Gastroesophageal sphincter (tissue), 4 donors: ENCODE results near the gene RNF111. TPM values are rescaled to one million over a fixed set of nuclear protein-coding genes. Genes with fewer than 3 reads are reported as not detected.
A peak's percentile ranks its signal among the peaks of the same experiment; 100 is the strongest.

Experiments
- ATAC-seq: fragments of 150-250 bp; one replicate; pipeline ENCODE4 v1.9.1; 2016; ENCODE audit warnings: mild to moderate bottlenecking, moderate library complexity
- H3K27ac ChIP-seq, 4 donors: fragments of 200-600 bp; sonication (generic) in 3 of 4; 1 replicate in 3 of 4; 2 replicates in 1 of 4; pipeline ENCODE4 v1.5.1; 2016 to 2019
- H3K27me3 ChIP-seq: fragments of 200-600 bp; sonication (generic); one replicate; pipeline ENCODE4 v1.5.1; 2019
- H3K36me3 ChIP-seq, 2 donors: fragments of 200-600 bp; sonication (generic); one replicate each; pipeline ENCODE4 v1.5.1; 2019; ENCODE audit warnings: control low read depth in 1 of 2
- H3K4me1 ChIP-seq, 3 donors: fragments of 200-600 bp; sonication (generic); 1 replicate in 2 of 3; 2 replicates in 1 of 3; pipeline ENCODE4 v1.5.1; 2016 to 2019; ENCODE audit warnings: control low read depth in 2 of 3
- H3K4me3 ChIP-seq, 2 donors: fragments of 200-600 bp; sonication (generic); one replicate each; pipeline ENCODE4 v1.5.1; 2019; ENCODE audit warnings: mild to moderate bottlenecking in 1 of 2, moderate library complexity in 1 of 2
- H3K9me3 ChIP-seq, 3 donors: fragments of 200-600 bp; sonication (generic); one replicate each; pipeline ENCODE4 v1.5.1; 2017 to 2019; ENCODE audit warnings: control low read depth in 2 of 3
- EP300 ChIP-seq: sonication (generic); formaldehyde crosslinking; IDR thresholded peaks from one replicate; pipeline ENCODE4 v1.6.1; 2017; ENCODE audit warnings: antibody characterized with exemption, mild to moderate bottlenecking
- POLR2A ChIP-seq, 2 donors: fragments of 450-650 bp; IDR thresholded peaks; one replicate each; pipeline ENCODE4 v1.6.1; 2017; ENCODE audit warnings: antibody characterized with exemption in 2 of 2, mild to moderate bottlenecking in 2 of 2, moderate library complexity in 1 of 2
- POLR2AphosphoS5 ChIP-seq: sonication (generic); formaldehyde crosslinking; IDR thresholded peaks from one replicate; pipeline ENCODE4 v1.6.1; 2017; ENCODE audit warnings: antibody characterized with exemption
- WGBS, 2 donors: methylation state at CpG; one replicate each; pipeline ENCODE4 v1.1.5; 2018; ENCODE audit warnings: low coverage in 1 of 2; 5-methylcytosine and 5-hydroxymethylcytosine counted together
- total RNA-seq, 4 donors: library from RNA; depleted of rRNA; stranded (reverse); fragments of >200 nt; gene quantifications; one replicate each; pipeline ENCODE4 v1.1.0, GENCODE V29; 2016
- TF ChIP-seq, protein P1 (sequence below), 4 experiments: fragments of 200-600 bp in 2 of 4; fragments of 450-650 bp in 2 of 4; sonication (generic) in 1 of 4; IDR thresholded peaks; one replicate each; pipeline ENCODE4 v1.5.1; 2017 to 2019; ENCODE audit warnings: antibody characterized with exemption in 4 of 4, mild to moderate bottlenecking in 2 of 4, moderate library complexity in 2 of 4

The RNF111 gene
- total RNA-seq, 4 donors from 2014 or later: 17.5 to 20.4 (median 18.5) TPM

GRCh38 chr15:58983261-58983660 lies 4.2 kb upstream of the RNF111 start:
- Histone ChIP-seq H3K4me1 (peaks cover 0 to 15% (median 0%) of the 10 kb centered on the region in 3 donors), H3K27ac (no peak overlapping the region), H3K4me3 (no peak overlapping the region), H3K9me3 (no peaks in the 10 kb centered on the region), H3K27me3 (no peaks in the 10 kb centered on the region), H3K36me3 (no peaks in the 10 kb centered on the region)
- WGBS, 2 donors: 71 to 82% methylated on average over 2 of the region's 2 CpGs
- TF ChIP-seq, protein P1, sequence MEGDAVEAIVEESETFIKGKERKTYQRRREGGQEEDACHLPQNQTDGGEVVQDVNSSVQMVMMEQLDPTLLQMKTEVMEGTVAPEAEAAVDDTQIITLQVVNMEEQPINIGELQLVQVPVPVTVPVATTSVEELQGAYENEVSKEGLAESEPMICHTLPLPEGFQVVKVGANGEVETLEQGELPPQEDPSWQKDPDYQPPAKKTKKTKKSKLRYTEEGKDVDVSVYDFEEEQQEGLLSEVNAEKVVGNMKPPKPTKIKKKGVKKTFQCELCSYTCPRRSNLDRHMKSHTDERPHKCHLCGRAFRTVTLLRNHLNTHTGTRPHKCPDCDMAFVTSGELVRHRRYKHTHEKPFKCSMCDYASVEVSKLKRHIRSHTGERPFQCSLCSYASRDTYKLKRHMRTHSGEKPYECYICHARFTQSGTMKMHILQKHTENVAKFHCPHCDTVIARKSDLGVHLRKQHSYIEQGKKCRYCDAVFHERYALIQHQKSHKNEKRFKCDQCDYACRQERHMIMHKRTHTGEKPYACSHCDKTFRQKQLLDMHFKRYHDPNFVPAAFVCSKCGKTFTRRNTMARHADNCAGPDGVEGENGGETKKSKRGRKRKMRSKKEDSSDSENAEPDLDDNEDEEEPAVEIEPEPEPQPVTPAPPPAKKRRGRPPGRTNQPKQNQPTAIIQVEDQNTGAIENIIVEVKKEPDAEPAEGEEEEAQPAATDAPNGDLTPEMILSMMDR (IDR thresholded peaks at IDR 0.05): no peak
- TF ChIP-seq EP300: no peak
- TF ChIP-seq POLR2A (IDR thresholded peaks at IDR 0.05): no peak
- no peak for ATAC-seq

- 26 to 38% methylated on average over 3 to 4 of the region's 4 CpGs for WGBS, 2 donors
- TF ChIP-seq POLR2AphosphoS5: no peak
- no peak for TF ChIP-seq EP300
- TF ChIP-seq POLR2A (IDR thresholded peaks at IDR 0.05): no peak
- TF ChIP-seq, protein P1 (IDR thresholded peaks at IDR 0.05): no peak
These were observed 2.0 kb upstream of the RNF111 start for GRCh38 chr15:58985443-58985842.

GRCh38 chr15:58987036-58987435 lies 427 bp upstream of the RNF111 start:
- WGBS, 2 donors: 1 to 2% methylated on average over 9 of the region's 9 CpGs

More at GRCh38 chr15:58985443-58985842, 2.0 kb upstream of the RNF111 start:
- Histone ChIP-seq H3K9me3 (no peaks in the 10 kb centered on the region), H3K4me1 (peaks cover 0 to 28% (median 10%) of the 10 kb centered on the region in 3 donors), H3K4me3 (no peak overlapping the region), H3K36me3 (no peaks in the 10 kb centered on the region), H3K27me3 (no peaks in the 10 kb centered on the region), H3K27ac (no peak overlapping the region)
- peak; percentile 40 for ATAC-seq

DNA sequence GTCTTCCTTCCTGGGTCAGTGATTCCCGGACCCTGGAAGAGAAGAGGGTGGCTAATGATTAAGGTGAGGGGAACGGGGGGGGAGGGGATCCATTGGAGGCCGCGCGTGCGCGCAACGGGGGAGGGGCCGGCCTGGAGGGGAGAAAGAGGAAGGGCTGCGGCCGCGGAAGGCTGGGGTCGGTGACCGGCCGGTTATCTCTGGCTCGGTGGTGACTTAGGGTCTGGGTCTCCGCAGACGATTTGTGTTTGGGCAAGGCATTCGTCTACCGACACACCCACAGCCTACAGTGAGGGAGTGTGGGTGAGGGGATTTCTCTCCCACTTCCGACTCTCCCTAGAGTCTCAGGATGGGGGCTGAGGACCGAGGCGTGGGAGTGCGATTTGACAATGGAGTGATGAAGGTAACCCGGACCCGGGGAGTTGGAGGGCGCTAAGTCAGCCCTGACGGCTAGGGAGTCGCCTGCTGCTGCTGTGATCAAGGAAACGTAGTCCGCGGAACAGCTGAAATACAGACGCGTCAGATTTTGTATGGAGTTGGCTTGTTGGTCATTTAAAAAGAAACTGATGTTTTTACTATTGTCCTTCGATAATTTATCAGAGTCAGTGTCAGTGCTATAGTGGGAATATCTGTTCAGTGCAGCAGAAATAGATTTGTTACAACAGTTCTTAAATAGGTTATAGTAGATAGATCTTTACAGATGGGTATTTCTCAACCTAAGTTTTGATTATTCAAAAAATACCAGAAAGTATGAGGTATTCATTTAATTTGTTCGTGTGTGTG lies 733 bp downstream of the RNF111 start:
- Histone ChIP-seq H3K27me3 (no peaks in the 10 kb centered on the region), H3K4me1 (peaks cover 0 to 36% (median 10%) of the 10 kb centered on the region in 3 donors), H3K4me3 (peak overlapping the region; percentile 73 to 83), H3K9me3 (no peaks in the 10 kb centered on the region), H3K27ac (peak overlapping the region; percentile 87 to 97 (median 88)), H3K36me3 (peaks cover 0 to 19% of the 10 kb centered on the region in 2 donors)
- ATAC-seq: peak; percentile 58
- TF ChIP-seq, protein P1 (IDR thresholded peaks at IDR 0.05): no peak
- TF ChIP-seq EP300 (no peak), POLR2AphosphoS5 (no peak), POLR2A (IDR thresholded peaks at IDR 0.05) (no peak)
- WGBS, 2 donors: 0% methylated on average over 6 to 9 of the region's 36 CpGs

More at GRCh38 chr15:58987036-58987435, 427 bp upstream of the RNF111 start:
- TF ChIP-seq EP300 (no peak), POLR2A (IDR thresholded peaks at IDR 0.05) (no peak), POLR2AphosphoS5 (no peak)
- TF ChIP-seq, protein P1 (IDR thresholded peaks at IDR 0.05): no peak
- Histone ChIP-seq H3K4me1 (peaks cover 0 to 36% (median 10%) of the 10 kb centered on the region in 3 donors), H3K4me3 (peak overlapping the region; percentile 73 to 83), H3K36me3 (peaks cover 0 to 9% of the 10 kb centered on the region in 2 donors), H3K27me3 (no peaks in the 10 kb centered on the region), H3K27ac (peak overlapping the region in 3 of 4 donors; percentile 87 to 97 (median 89)), H3K9me3 (no peaks in the 10 kb centered on the region)
- ATAC-seq: no peak

GRCh38 chr15:58992181-58992580 lies 4.7 kb downstream of the RNF111 start:
- H3K36me3 ChIP-seq: peaks cover 0 to 23% of the 10 kb centered on the region in 2 donors
- WGBS, 2 donors: 88 to 100% methylated on average over 1 to 8 of the region's 10 CpGs
- H3K9me3 ChIP-seq: no peaks in the 10 kb centered on the region
- H3K4me3 ChIP-seq: no peak overlapping the region
- no peak overlapping the region for H3K27ac ChIP-seq
- H3K4me1 ChIP-seq: peaks cover 0 to 47% (median 10%) of the 10 kb centered on the region in 3 donors
- no peak for ATAC-seq
- no peak for TF ChIP-seq POLR2AphosphoS5
- no peak for TF ChIP-seq EP300
- no peak for TF ChIP-seq POLR2A (IDR thresholded peaks at IDR 0.05)
- TF ChIP-seq, protein P1 (IDR thresholded peaks at IDR 0.05): no peak
- no peaks in the 10 kb centered on the region for H3K27me3 ChIP-seq
